Activated CD4-positive, alpha-beta T cell treated with anti-CD3 and anti-CD28 coated beads, Interleukin-2, amount 50 U/mL, for 4 hours (primary cell): Measurements from ENCODE around the gene ZMYND19.
A peak's percentile ranks its signal among the peaks of the same experiment; 100 is the strongest.
"Not testable (repeated sequence)": the region's sequence is repeated elsewhere in the genome, so short reads cannot be mapped to it uniquely, and the experiment has no call there.

ENCODE experiments used
- DNase-seq, 2 experiments: peaks; one replicate each; pipeline ENCODE4 v3.0.0-alpha.2; 2020

Gene ZMYND19

DNA sequence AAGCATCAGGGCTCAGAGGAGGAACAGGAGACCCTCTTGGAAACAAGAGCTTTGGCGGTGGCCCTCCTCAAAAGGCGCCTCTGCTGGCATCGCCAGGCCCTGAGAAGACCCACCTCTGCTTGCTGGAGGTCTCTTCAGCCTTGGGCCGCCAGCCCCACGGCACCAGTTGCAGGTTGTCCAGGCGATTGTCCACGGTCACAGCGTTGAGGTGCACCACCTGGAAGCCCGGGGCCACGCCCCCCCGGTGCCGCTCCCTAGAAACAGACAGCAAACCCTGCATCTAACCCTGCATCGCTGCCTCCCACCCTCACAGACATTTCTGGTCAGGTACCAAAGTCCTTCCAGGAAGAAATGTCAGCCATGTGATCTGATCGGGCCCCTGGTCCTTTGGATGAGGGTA, 3.5 kb downstream of the ZMYND19 start:
- no peak for DNase-seq

- no peak for DNase-seq
Measured at GRCh38 chr9:137583957-137584356, 6.4 kb downstream of the ZMYND19 start.

- no peak for DNase-seq
Measured at GRCh38 chr9:137583347-137583746, 7.0 kb downstream of the ZMYND19 start.

- no peak for DNase-seq
Measured at GRCh38 chr9:137582286-137582860, 7.9 kb downstream of the ZMYND19 start.

GRCh38 chr9:137581361-137582285, 8.7 kb downstream of the ZMYND19 start:
- no peak for DNase-seq

- no peak for DNase-seq
Measured at GRCh38 chr9:137580954-137581322, 9.4 kb downstream of the ZMYND19 start.

GRCh38 chr9:137580209-137580953, 9.9 kb downstream of the ZMYND19 start:
- no peak for DNase-seq

- no peak for DNase-seq
Measured at GRCh38 chr9:137579259-137579604, 11.1 kb downstream of the ZMYND19 start.

GRCh38 chr9:137578518-137579258, 11.6 kb downstream of the ZMYND19 start, which contains the start of gene DPH7:
TSS of gene DPH7 (minus strand) at chr9:137578925. CDS start at chr9:137578777, 148 bp downstream.
- DNase-seq, result peak; percentile 93 to 94

DNA sequence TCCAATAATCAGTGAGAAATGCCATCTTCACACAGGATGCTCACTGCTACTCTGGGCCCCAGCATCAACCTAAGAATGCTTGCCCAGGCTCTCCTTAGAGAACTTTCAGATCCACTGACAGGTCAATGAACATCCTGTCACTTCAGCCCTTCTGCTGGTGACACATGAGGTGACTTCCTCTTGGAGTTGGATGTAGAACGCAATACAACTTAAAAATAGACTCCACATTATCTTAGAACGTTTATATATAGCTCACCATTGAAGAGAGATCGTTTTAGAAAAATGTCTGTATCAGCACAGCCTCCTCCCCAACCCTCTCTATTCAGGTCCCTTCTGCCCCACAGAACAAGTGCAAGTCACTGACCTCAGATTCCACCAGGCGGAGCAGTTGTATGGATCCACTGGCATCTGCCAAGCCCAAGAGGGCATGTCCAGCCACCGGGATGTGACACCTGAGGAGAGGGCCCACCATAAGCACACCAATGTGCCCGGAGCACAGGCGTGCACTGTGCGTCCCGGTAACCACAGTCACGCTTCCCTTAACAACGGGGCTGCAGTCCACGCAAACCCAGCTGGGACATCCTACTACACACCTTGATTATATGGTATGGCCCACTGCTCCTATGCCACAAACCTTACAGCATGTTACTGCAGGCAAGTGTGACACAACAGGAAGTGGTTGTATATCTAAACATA, 14.4 kb downstream of the ZMYND19 start:
- no peak for DNase-seq

GRCh38 chr9:137575364-137575715, 15.0 kb downstream of the ZMYND19 start:
- DNase-seq, result no peak

- no peak for DNase-seq
Measured at GRCh38 chr9:137574192-137574591, 16.1 kb downstream of the ZMYND19 start.

DNA sequence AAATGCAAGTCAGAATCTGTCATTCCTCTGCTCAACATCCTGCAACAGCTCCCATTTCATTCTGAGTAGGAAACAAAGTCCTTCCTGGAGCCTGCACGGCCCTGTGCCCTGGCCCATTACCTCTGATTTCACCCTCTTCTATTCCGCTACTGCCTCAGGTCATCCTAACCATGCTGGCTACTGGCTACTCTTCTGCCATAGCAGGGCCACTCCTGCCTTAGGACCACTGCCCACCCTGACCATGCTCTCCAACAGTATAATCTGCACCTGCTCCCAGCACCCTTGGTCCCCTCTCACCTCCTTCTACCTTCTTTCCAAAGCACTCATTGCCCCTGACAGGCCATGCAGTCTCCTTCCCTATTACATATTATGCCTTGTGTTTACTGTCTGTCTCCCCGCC, 19.7 kb downstream of the ZMYND19 start:
- no peak for DNase-seq

DNA sequence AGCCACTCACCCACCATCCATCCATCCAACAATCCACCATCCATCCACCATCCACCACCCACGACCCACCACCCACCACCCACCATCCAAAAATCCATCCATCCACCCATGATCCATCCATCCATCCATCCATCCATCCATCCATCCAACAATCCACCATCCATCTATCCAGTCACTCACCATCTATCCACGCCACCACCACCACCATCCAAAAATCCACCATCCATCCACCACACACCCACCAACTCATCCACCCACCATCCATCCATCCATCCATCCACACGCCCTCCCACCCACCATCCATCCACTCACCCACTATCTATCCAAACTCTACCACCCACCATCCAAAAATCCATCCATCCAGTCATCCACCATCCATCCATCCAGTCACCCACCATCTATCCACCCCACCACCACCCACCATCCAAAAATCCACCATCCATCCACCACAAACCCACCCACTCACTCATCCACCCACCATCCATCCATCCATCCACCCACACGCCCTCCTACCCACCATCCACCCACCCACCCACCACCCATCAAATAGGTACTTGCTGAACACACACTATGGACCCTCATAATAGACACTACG, 20.6 kb downstream of the ZMYND19 start:
- no peak for DNase-seq

GRCh38 chr9:137568445-137568844, 21.9 kb downstream of the ZMYND19 start:
- not testable (repeated sequence) for DNase-seq

GRCh38 chr9:137564817-137565411, 25.4 kb downstream of the ZMYND19 start:
- no peak for DNase-seq

- no peak for DNase-seq
Measured at GRCh38 chr9:137564134-137564533, 26.2 kb downstream of the ZMYND19 start.

DNA sequence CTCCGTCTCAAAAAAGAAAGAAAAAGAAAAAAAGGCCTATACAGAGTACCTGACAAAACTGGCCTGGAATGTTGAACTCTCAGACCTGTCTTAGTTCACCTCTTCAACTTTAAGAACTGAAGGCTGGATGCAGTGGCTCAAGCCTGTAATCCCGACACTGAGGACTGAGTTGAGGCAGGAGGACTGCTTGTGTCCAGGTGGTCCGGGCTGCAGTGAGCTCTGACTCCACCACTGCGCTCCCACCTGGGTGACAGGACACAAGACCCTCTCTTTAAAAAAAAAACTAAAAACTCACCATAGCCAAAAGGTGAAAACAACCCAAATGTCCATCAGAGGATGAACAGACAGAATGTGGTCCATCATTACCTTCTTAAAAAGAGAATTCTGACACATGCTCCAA, 32.2 kb downstream of the ZMYND19 start:
- no peak for DNase-seq

DNA sequence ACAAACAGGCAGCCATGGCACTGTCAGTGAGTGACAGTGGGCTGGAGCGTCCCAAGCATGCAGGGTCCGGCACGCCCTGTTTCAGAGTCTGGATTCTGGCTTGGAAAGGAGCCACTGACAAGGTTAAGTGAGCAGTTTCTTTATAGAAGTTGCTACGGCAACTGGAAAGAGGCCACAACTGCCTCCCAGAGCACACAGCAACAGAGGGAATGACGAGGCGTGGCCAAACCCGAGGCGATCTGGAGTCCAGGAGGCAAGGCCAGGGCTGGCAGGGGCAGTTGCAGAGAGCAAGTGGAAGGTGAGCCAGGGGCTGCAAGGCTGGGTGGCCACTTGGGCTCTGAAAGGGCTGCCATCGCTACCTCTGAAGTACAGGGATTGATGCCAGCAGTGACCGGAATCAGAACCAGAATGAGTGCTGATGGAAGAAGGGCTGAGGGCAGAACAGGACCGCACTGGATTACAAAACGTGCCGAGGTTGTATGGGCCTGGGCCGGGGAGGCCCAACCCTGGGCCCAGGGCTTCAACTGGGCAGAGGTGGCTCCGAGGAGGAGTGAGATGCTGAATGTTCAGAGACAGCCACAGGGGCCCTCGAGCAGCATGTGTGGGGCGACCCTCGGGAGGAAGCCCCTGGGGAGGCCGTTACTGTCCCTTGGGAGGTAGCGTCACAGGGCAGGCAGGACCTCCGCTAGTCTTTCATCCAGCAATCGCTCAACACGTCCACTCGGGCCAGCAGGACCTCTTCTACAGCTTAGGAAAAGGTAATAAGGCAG, 34.1 kb downstream of the ZMYND19 start:
- DNase-seq, result no peak

DNA sequence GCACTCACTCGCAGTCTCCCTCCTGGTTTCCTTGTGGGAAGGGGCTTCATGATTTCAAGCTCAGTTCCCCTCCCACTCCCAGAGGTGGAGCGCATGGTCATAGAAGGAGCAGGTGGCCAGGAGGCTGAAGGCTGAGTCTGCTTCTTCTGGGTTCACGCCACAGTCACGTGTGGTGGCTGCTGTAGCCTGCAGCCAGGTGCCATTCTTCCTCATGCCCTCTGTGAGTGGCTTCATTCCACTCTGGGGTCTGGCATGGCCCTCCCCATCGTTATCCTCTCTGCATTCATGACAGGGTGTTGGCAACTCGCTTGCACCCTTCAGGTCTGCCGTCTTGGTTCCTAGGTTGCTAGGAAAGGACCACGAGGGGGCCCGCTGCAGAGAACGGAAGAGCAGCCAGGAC, 35.1 kb downstream of the ZMYND19 start:
- no peak for DNase-seq

- no peak for DNase-seq
Measured at GRCh38 chr9:137554349-137554748, 36.0 kb downstream of the ZMYND19 start.
